T-helper 22 cell (primary cell): ENCODE data around the gene NUDT4B.
"Not testable (repeated sequence)": the region's sequence is repeated elsewhere in the genome, so short reads cannot be mapped to it uniquely, and the experiment has no call there.

Experiments
- DNase-seq: peaks from one replicate; pipeline ENCODE4 v3.0.0-alpha.2; 2020; ENCODE audit warnings: low read depth

NUDT4B gene

DNA sequence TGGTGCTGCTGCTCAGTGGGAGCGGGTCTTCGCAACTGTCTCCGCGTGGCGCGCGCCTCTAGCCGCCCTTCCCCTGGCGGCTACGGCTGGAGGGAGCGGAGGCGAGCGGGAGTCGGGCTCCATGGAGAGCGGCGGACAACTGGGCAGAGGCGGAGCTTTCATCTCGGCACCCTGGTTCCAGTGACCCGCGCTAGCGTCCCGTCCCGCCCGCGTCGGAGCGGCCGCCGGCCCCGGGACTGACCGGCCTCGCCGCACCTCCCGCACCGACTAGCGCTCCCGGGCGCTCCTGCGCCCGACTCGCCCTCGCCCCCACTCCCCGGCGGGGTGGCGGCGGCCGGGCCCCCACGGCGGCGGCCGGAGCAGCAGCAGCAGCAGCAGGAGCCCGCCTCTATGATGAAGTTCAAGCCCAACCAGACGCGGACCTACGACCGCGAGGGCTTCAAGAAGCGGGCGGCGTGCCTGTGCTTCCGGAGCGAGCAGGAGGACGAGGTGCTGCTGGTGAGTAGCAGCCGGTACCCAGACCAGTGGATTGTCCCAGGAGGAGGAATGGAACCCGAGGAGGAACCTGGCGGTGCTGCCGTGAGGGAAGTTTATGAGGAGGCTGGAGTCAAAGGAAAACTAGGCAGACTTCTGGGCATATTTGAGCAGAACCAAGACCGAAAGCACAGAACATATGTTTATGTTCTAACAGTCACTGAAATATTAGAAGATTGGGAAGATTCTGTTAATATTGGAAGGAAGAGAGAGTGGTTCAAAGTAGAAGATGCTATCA is at the start of gene NUDT4B:
TSS of gene NUDT4B (plus strand) at position 212 of the 772 bp plus-strand sequence. CDS start at position 391, 179 bp downstream.
- not testable (repeated sequence) for DNase-seq

DNA sequence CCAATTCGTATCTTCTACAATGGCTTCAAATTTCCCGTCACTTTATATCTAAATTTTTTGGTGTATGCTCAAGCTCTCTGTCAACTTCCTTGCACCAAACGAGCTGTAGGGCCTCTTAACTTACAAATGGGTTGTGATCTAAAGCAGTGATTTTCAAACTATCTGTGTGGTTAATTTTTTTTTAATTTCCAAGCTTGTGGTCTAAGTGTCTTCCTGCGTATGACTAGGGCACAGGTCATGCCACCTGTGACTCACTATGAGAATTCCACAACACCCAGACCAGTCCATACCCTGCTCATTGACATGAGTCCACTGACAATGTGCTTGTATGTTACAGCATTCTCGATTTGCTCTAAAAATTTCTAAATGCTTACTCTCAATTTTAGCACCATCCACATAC is 49.2 kb upstream of the NUDT4B start:
- DNase-seq, result not testable (repeated sequence)

GRCh38 chr1:148702242-148702641 is 46.3 kb upstream of the NUDT4B start:
- DNase-seq, result not testable (repeated sequence)

DNA sequence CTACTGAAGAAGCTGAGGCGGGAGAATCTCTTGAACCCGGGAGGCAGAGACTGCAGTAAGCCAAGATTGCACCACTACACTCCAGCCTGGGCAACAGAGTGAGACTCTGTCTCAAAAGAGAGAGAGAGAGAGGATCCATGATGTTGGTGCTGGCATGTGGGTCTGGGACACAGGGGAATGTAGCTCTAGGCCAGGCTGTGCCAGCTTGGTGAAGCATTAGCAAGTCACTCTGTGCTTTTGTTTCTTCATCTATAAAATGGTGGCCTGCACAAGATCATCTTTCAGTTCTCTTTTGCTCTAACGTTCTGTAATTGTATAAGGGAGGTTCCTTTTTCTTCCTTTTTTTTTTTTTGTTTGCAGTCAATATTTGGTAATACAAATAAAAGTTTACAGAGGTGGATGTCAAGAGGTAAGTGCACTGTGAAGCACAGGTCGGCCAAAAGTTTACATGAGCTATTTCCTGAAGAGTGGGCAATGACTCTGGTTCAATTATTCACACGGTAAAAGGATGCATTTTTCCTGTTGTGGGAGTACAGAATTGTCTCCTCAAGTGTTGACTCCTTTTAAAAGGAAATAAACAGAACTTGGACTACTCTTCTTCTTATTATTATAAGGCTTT is 44.5 kb upstream of the NUDT4B start:
- DNase-seq, result not testable (repeated sequence)

DNA sequence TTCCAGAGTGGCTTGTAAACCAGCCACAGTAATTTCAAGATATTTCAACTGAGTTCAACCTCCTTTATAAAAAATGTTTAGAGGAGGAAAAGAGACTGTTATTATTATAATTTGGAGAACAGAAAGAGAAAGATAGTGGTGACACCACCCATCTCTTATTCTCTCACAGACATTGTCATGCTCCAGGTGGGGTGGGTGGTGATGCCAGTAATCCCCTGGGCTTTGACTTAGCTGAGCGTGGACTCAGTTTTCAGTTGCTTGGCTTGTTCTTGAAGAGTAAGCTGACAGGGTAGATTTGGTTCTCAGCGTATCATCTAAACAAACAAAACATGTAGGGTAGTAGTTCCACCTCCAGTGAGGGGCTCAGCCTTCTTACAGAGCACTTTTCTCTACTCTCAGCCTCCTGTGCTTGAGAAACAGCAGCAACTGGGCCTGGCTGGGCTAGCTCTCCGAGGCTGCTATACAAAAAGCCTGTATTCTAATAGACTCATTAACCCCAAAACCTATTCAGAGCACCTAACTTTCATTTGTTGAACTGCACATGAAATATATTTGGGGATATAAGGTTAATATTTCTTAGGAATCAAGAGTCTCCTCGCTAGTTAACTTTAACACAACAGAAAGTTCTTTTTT is 43.1 kb upstream of the NUDT4B start:
- not testable (repeated sequence) for DNase-seq

- not testable (repeated sequence) for DNase-seq
Measured at GRCh38 chr1:148708779-148709333, 39.7 kb upstream of the NUDT4B start.

GRCh38 chr1:148710772-148711523 is 37.6 kb upstream of the NUDT4B start:
- DNase-seq, result not testable (repeated sequence)

- not testable (repeated sequence) for DNase-seq
Measured at GRCh38 chr1:148712353-148712752, 36.2 kb upstream of the NUDT4B start.

- not testable (repeated sequence) for DNase-seq
Measured at GRCh38 chr1:148715518-148715917, 33.1 kb upstream of the NUDT4B start.

DNA sequence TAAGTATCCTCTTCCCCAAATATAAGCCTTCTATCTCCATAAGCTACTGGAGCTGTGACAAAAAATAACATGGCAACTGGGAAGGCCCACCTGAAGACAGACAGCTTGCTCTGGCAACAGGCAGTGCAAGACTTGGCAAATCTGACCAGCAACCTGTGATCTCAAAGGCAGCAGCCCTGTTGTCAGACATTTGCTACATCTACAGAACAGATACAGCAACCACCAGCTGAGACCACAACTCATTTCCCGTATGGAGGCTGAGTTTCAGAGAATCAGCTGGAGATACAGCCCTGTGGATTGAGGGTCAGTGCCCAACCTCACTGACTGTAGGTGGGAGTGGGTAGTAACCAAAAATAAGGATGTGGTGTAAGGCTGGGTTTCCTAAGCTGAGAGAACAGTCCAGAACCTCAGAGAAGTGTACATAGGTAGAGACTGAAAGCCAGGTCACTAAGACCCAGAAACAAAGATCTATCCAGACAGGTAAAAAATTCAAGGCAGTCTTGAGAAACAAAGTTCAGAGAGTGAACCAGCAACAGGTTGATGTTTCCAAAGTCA is 31.5 kb upstream of the NUDT4B start:
- not testable (repeated sequence) for DNase-seq

GRCh38 chr1:148720918-148721317 is 27.7 kb upstream of the NUDT4B start:
- DNase-seq, result not testable (repeated sequence)

GRCh38 chr1:148722758-148723157 is 25.8 kb upstream of the NUDT4B start:
- not testable (repeated sequence) for DNase-seq

- DNase-seq, result not testable (repeated sequence)
Measured at GRCh38 chr1:148723515-148723914, 25.1 kb upstream of the NUDT4B start.

DNA sequence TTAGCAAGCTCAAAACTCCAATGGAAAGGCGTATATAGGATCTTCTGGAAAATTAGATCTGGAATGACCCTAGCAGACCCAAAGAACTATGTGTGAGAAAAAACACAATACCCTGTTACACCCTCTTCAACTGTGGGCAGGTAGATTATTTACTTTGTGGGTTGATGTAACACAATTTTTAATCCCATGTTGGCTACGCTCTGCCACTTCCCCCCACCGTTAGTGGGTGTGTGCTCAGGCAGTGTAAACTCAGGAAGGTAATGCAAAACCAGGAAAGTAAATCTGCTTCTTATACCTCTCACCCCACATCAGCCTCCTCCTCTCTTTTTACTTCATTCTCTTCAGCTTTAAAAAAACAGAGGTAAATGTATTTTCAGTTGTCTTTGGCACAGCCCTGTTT is 23.7 kb upstream of the NUDT4B start:
- not testable (repeated sequence) for DNase-seq

DNA sequence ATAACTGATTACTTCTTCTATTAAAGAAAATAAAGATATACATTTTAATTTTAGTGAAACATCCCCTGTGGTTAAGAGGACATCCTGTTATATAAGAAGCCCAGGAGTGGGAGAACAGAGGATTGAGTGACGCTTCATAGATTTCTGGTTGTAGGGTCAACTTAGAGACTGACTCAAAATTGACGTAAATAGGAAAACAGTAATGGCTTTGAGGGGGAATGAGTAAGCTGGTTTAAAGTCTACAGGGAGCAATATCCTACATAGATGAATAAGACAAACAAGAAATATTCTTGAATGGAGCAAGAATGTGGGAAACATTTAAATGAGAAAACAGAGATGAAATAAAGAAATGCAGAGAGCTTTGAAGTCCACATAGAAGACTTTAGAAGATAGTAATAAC is 20.7 kb upstream of the NUDT4B start:
- not testable (repeated sequence) for DNase-seq

- not testable (repeated sequence) for DNase-seq
Measured at GRCh38 chr1:148729128-148729527, 19.4 kb upstream of the NUDT4B start.

GRCh38 chr1:148729541-148729940 is 19.0 kb upstream of the NUDT4B start:
- DNase-seq, result not testable (repeated sequence)

- not testable (repeated sequence) for DNase-seq
Measured at GRCh38 chr1:148732277-148732676, 16.3 kb upstream of the NUDT4B start.

GRCh38 chr1:148733585-148734310 is 14.8 kb upstream of the NUDT4B start:
- not testable (repeated sequence) for DNase-seq

DNA sequence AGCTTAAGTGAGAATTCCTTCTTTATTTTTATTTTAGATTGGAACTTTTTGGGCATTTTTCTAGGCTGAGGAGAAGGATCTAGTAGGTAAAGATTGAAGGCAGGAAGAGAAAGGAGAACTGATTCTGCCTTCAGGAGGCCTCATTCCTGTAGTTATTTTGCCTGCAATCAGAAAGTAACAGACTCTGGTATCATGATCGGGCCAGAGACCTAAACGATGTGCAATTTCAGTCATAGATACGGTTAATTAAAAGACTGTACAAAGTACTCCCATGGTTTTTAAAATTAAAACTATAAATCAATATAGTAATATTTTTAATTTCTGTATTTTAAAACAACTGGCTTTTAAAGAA is 14.3 kb upstream of the NUDT4B start:
- DNase-seq, result not testable (repeated sequence)

DNA sequence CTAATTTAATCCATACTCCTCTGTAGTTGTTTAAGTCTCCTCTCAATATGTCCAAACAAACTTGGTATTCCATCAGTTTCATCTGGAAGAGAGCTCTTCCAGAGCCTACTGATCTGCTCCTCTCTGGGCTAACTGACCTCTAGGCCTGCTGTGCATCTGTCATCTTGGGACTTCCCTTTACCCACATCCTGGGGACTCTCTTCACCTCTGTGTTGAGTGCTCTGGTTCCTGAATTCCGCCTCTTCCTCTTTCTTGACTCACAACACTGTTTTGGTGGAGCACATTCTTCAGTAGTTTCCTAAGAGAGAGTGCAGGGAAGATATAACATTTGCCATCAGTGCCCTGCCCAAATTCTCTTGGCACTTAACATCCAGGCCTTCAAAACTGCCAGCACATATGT is 13.0 kb upstream of the NUDT4B start:
- not testable (repeated sequence) for DNase-seq
